Panc1 (cell line): Measurements from ENCODE around the gene KCNE3. TPM values are rescaled to one million over a fixed set of nuclear protein-coding genes. Genes with fewer than 3 reads are reported as not detected.
A peak's percentile ranks its signal among the peaks of the same experiment; 100 is the strongest.

Experiments used
- ATAC-seq: fragments of 200-7000 bp; cut with Tn5 transposase; 2 replicates; pipeline ENCODE4 v1.9.1; 2020; ENCODE audit warnings: mild to moderate bottlenecking, moderate library complexity
- BruUV-seq: library from RNA; stranded (reverse); fragments of 400-500 nt; replicated peaks from 2 replicates; lab custom pipeline; 2021; lab: Mats Ljungman, UMichigan
- CTCF ChIA-PET: fragments of 300-600 bp; sonication (Branson Sonifier 250); formaldehyde crosslinking; loops from one replicate; lab custom pipeline; 2022; ENCODE audit warnings: antibody characterized with exemption; lab: Charles Lee
- POLR2A ChIA-PET: fragments of 300-600 bp; sonication (Branson Sonifier 250); formaldehyde crosslinking; loops from one replicate; lab custom pipeline; 2022; ENCODE audit warnings: antibody characterized with exemption; lab: Charles Lee
- DNase-seq: peaks from one replicate; pipeline ENCODE4 v3.0.0-alpha.2; 2010; ENCODE audit warnings: low read depth, low spot score
- H3K27ac ChIP-seq: 2 replicates; pipeline ENCODE4 v1.5.1; 2011; ENCODE audit warnings: mild to moderate bottlenecking, low read length, inconsistent platforms
- H3K27me3 ChIP-seq: fragments of 200-500 bp; sonication (Bioruptor generic); 2 replicates; pipeline ENCODE4 v1.6.0; 2014; ENCODE audit warnings: low read length, inconsistent platforms; ENCODE audit not compliant: control insufficient read depth, insufficient read depth
- H3K36me3 ChIP-seq: fragments of 200-500 bp; sonication (Bioruptor generic); 2 replicates; pipeline ENCODE4 v1.5.1; 2014; ENCODE audit warnings: inconsistent platforms, mild to moderate bottlenecking, low read length, moderate library complexity; ENCODE audit not compliant: control insufficient read depth, insufficient read depth
- H3K4me1 ChIP-seq: 2 replicates; pipeline ENCODE4 v1.5.1; 2011; ENCODE audit warnings: inconsistent platforms, mild to moderate bottlenecking, low read length, moderate library complexity; ENCODE audit not compliant: control insufficient read depth, insufficient read depth
- H3K4me3 ChIP-seq, 2 experiments: 2 replicates each; pipeline ENCODE4 v1.5.1; 2011 to 2012; ENCODE audit warnings: low read depth in 2 of 2, low read length in 2 of 2, mild to moderate bottlenecking in 2 of 2, inconsistent platforms in 1 of 2, moderate library complexity in 1 of 2
- H3K9me3 ChIP-seq: fragments of 200-500 bp; sonication (Bioruptor generic); 2 replicates; pipeline ENCODE4 v1.5.1; 2014; ENCODE audit warnings: low read depth, mild to moderate bottlenecking, inconsistent platforms, low read length, moderate library complexity; ENCODE audit not compliant: control insufficient read depth, insufficient read depth
- POLR2AphosphoS5 ChIP-seq: IDR thresholded peaks from 2 replicates; pipeline ENCODE4 v1.6.1; 2012; ENCODE audit warnings: mild to moderate bottlenecking, low read depth, low read length, moderate library complexity
- REST ChIP-seq, 2 experiments: IDR thresholded peaks; 2 replicates each; pipeline ENCODE4 v1.6.1; 2011 to 2012; ENCODE audit warnings: low read depth in 2 of 2, control low read depth in 1 of 2, low read length in 1 of 2, mild to moderate bottlenecking in 1 of 2, moderate library complexity in 1 of 2; ENCODE audit not compliant: insufficient read depth in 1 of 2
- SIN3A ChIP-seq: IDR thresholded peaks from 2 replicates; pipeline ENCODE4 v1.6.1; 2012; ENCODE audit warnings: low read depth, mild to moderate bottlenecking, low read length, moderate library complexity, borderline replicate concordance; ENCODE audit not compliant: insufficient read depth
- TCF7L2 ChIP-seq: IDR thresholded peaks from 2 replicates; pipeline ENCODE4 v1.6.1; 2011; ENCODE audit warnings: mild to moderate bottlenecking, low read depth, low read length, inconsistent platforms
- in situ Hi-C: cut with HindIII; loops from 2 replicates; pipeline ENCODE4 v1.10.0; 2016; ENCODE audit warnings: low sequenced_read_pairs, low pct_unique_long_range_greater_than_20kb
- intact Hi-C: fragments of 100-400 bp; cut with micrococcal nuclease; formaldehyde crosslinking; loops from one replicate; pipeline ENCODE4 v1.10.0; 2022; ENCODE audit not compliant: unreplicated experiment
- total RNA-seq: library from RNA; stranded (reverse); gene quantifications from one replicate; pipeline ENCODE4 v1.2.1, GENCODE V29; 2021; ENCODE audit not compliant: unreplicated experiment
- TF ChIP-seq, protein P1 (sequence below): fragments of 450-650 bp; IDR thresholded peaks from 2 replicates; pipeline ENCODE4 v1.5.1; 2017; ENCODE audit warnings: mild to moderate bottlenecking

KCNE3 gene
- total RNA-seq, 1 experiment from 2014 or later, result 0.15 TPM

- POLR2A ChIA-PET, result interaction anchor here (0.6 kb wide), 2 partner anchors 41 to 99 kb away, joined by 3 to 6 read pairs; partner anchors contain the start of gene POLD3
- intact Hi-C loops, result no loop called here
- Histone ChIP-seq H3K4me3 (peak overlapping the region; percentile 80 to 84), H3K4me1 (peaks cover 9% of the 10 kb centered on the region), H3K27ac (peak overlapping the region; percentile 83), H3K27me3 (no peaks in the 10 kb centered on the region), H3K36me3 (no peaks in the 10 kb centered on the region), H3K9me3 (no peaks in the 10 kb centered on the region)
- DNase-seq (no peak), ATAC-seq (no peak)
- in situ Hi-C loops, result no loop called here
- CTCF ChIA-PET, result interaction anchor here (0.7 to 0.8 kb wide), 2 partner anchors 42 to 44 kb away, joined by 3 read pairs; no protein-coding TSS in a partner anchor
- BruUV-seq, result no TSS peak
- TF ChIP-seq POLR2AphosphoS5 (no peak), REST (IDR thresholded peaks at IDR 0.05; ENCODE audit: insufficient read depth in 1 of 2, low read depth in 2 of 2, low read length in 1 of 2) (no peak)
Measured at GRCh38 chr11:74493791-74494630, 26.7 kb upstream of the KCNE3 start.

DNA sequence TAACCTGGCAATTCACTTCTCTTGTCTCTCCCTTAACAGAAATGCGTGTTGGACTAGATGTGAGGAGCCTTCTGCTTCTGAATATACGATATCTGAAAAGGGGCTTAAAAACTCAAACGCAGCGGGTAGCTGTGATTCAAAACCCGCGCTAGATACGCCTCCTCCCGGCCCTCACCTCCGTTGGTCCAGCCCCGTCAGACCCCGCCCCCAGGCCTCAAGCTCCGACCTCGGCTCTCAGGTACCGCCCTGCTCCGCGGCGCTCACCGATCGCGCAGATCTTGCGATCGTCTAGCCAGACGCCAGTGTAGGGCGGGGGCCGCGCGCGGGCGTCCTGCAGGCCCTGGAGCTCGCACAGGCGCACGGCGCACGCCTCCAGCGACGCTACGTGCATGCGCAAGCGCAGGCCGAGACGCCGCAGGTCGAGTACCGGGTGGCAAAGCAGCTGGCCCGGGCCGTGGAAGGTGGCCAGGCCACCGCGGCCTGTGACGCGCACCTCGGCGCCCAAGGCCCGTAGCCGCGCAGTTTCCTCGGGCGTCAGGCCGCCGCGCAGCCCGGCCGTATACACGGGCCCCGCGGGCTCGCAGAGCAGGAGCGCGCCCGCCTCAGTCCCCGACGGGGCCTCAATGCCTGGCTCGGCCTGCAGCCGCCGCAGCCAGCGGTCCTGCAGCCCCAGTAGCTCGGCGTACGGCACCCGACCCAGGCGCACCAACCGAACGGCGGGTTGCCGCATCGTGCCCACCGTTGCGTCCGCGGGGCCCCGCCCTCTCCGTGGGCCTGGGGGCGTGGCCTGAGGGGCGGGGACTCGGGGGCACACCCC, 25.8 kb upstream of the KCNE3 start, which contains the start of gene LIPT2:
Gene LIPT2, minus strand, starts transcription at position 751 of the 817 bp plus-strand sequence. Its CDS starts 21 bp downstream, at position 730.
- H3K36me3 ChIP-seq, result no peaks in the 10 kb centered on the region
- intact Hi-C loops (no loop called here), in situ Hi-C loops (no loop called here)
- peaks cover 9% of the 10 kb centered on the region for H3K4me1 ChIP-seq
- ChIA-PET POLR2A (interaction anchor here (0.5 to 0.7 kb wide), 5 partner anchors 31 to 322 kb away, joined by 3 to 7 read pairs (median 6); partner anchors contain the start of genes POLD3 and PPME1), CTCF (interaction anchor here (0.7 to 0.8 kb wide), 3 partner anchors 37 to 207 kb away, joined by 3 to 6 read pairs (median 3); no protein-coding TSS in a partner anchor)
- no peaks in the 10 kb centered on the region for H3K9me3 ChIP-seq
- DNase-seq (peak; percentile 86), ATAC-seq (peak; percentile 100)
- TF ChIP-seq SIN3A (peak; percentile 69; the same call in 1 of the 2 replicates), REST (IDR thresholded peaks at IDR 0.05; ENCODE audit: insufficient read depth in 1 of 2, low read depth in 2 of 2, low read length in 1 of 2) (peak in 1 of 2 experiments; percentile 48; a peak in 1 of 4 replicates), POLR2AphosphoS5 (peak; percentile 92), TCF7L2 (no peak)
- TF ChIP-seq, protein P1, sequence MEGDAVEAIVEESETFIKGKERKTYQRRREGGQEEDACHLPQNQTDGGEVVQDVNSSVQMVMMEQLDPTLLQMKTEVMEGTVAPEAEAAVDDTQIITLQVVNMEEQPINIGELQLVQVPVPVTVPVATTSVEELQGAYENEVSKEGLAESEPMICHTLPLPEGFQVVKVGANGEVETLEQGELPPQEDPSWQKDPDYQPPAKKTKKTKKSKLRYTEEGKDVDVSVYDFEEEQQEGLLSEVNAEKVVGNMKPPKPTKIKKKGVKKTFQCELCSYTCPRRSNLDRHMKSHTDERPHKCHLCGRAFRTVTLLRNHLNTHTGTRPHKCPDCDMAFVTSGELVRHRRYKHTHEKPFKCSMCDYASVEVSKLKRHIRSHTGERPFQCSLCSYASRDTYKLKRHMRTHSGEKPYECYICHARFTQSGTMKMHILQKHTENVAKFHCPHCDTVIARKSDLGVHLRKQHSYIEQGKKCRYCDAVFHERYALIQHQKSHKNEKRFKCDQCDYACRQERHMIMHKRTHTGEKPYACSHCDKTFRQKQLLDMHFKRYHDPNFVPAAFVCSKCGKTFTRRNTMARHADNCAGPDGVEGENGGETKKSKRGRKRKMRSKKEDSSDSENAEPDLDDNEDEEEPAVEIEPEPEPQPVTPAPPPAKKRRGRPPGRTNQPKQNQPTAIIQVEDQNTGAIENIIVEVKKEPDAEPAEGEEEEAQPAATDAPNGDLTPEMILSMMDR, result no peak
- H3K4me3 ChIP-seq, result peak within 1 kb of the TSS; percentile 80 to 84
- H3K27me3 ChIP-seq, result no peaks in the 10 kb centered on the region
- peak within 1 kb of the TSS; percentile 83 for H3K27ac ChIP-seq
- no TSS peak for BruUV-seq
